Heart left ventricle (tissue), 16 donors: ENCODE results near the gene NRSN1. TPM values are rescaled to one million over a fixed set of nuclear protein-coding genes. Genes with fewer than 3 reads are reported as not detected.

Experiments
- ATAC-seq, 4 donors: fragments of 200-7000 bp; cut with Tn5 transposase; one replicate each; pipeline ENCODE4 v1.9.1; 2020 to 2022; ENCODE audit warnings: moderate library complexity in 4 of 4, mild to moderate bottlenecking in 3 of 4, moderate number of reproducible peaks in 1 of 4
- DNase-seq, 5 donors: peaks; one replicate each; pipeline ENCODE4 v3.0.0-alpha.2; 2020
- H3K27ac ChIP-seq, 12 donors: fragments of 200-600 bp; sonication (generic) in 4 of 12; one replicate each; pipeline versions ENCODE4 v1.5.0 to v1.8.0; 2016 to 2022; ENCODE audit warnings: mild to moderate bottlenecking in 2 of 12
- H3K27me3 ChIP-seq, 9 donors: fragments of 200-600 bp; sonication (generic) in 2 of 9; one replicate each; pipeline versions ENCODE4 v1.5.1 to v1.8.0; 2016 to 2022; ENCODE audit warnings: mild to moderate bottlenecking in 3 of 9
- H3K36me3 ChIP-seq, 9 donors: fragments of 200-600 bp; sonication (generic) in 2 of 9; one replicate each; pipeline versions ENCODE4 v1.5.0 to v1.8.0; 2018 to 2022; ENCODE audit warnings: mild to moderate bottlenecking in 2 of 9
- H3K4me1 ChIP-seq, 12 donors: fragments of 200-600 bp; sonication (generic) in 4 of 12; one replicate each; pipeline versions ENCODE4 v1.5.0 to v1.8.0; 2016 to 2022; ENCODE audit warnings: mild to moderate bottlenecking in 3 of 12
- H3K4me3 ChIP-seq, 12 donors: fragments of 200-600 bp; sonication (generic) in 4 of 12; one replicate each; pipeline versions ENCODE4 v1.5.0 to v1.8.0; 2017 to 2022; ENCODE audit warnings: mild to moderate bottlenecking in 9 of 12, moderate library complexity in 4 of 12
- H3K9me3 ChIP-seq, 12 donors: fragments of 200-600 bp; sonication (generic) in 4 of 12; one replicate each; pipeline versions ENCODE4 v1.5.0 to v1.8.0; 2016 to 2022; ENCODE audit warnings: mild to moderate bottlenecking in 1 of 12
- CTCF ChIP-seq, 12 donors: fragments of 200-600 bp; sonication (generic) in 4 of 12; IDR thresholded peaks; one replicate each; pipeline versions ENCODE4 v1.5.0 to v1.8.0; 2018 to 2022; ENCODE audit warnings: antibody characterized with exemption in 12 of 12, mild to moderate bottlenecking in 5 of 12
- POLR2A ChIP-seq, 2 donors: fragments of 450-650 bp; IDR thresholded peaks; one replicate each; pipeline ENCODE4 v1.6.1; 2017; ENCODE audit warnings: antibody characterized with exemption in 2 of 2, mild to moderate bottlenecking in 2 of 2, moderate library complexity in 2 of 2
- WGBS, 4 donors: extraction: QIAGEN DNeasy Blood & Tissue Kit in 2 of 4; methylation state at CpG; one replicate each; pipeline versions ENCODE4 v1.1.5 to v1.1.7; 2013 to 2018; 5-methylcytosine and 5-hydroxymethylcytosine counted together
- intact Hi-C, 10 donors: fragments of 100-400 bp; cut with DNase I; formaldehyde crosslinking; loops; one replicate each; pipeline versions ENCODE4 v1.11.1 to v1.14.2; 2022
- polyA plus RNA-seq, 2 donors: library from polyadenylated mRNA; stranded (reverse); fragments of 200-250 nt; gene quantifications; one replicate each; pipeline ENCODE4 v1.2.3, GENCODE V29; 2013
- total RNA-seq, 9 donors: library from RNA; depleted of rRNA in 2 of 9; stranded (reverse); fragments of >200 nt in 2 of 9; fragmentation: NEBNext Ultra II Directional in 3 of 9; extraction: Animal tissue kit (Norgen Biotek cat#: 25700) in 3 of 9; gene quantifications; one replicate each; pipeline versions ENCODE4 v1.1.0 to v1.2.4, GENCODE V29; 2016 to 2023
- donor health status: ischemic (EF 13 %, LVEDD 7.1; RV severe dilation, severe dysfunction).
- donor health status: healthy with polysubstance abuse.
- donor health status: DM: no; HTN: yes; CAD: no.
- donor health status: DM: no; HTN: no; CAD: no.
- donor health status: ischemic (EF 25% LVEDD 6.9; RV normal size, moderate dysfunction).
- donor health status: ischemic (EF 25% LVEDD 5.7; RV mildly dilated, moderate dysfunction).
- donor health status: healthy.
- donor health status: DM: yes; HTN: yes; CAD: no.
- donor health status: ischemic (EF 35%, LVEDD 5.7; RV mildly dilated, moderate dysfunction).
- donor health status: nonischemic (EF 11% LVEDD 7.7; RV severe dilation, severe dysfunction).
- donor health status: DM: yes; HTN: yes; CAD: no.
- donor health status: PGD.
- donor health status: ischemic (EF 29% LVEDD 5.4; RV normal size, mild dysfunction).
- donor health status: nonischemic (EF 23%, LVEDD 6.1; RV moderate dilation, normal function).

NRSN1 gene
- total and polyA plus RNA-seq, 11 donors: not detected

- intact Hi-C loops: no loop called here
- Histone ChIP-seq H3K4me1 (no peaks in the 10 kb centered on the region), H3K4me3 (no peak overlapping the region), H3K27me3 (peaks cover 0 to 14% (median 0%) of the 10 kb centered on the region in 9 donors), H3K9me3 (no peaks in the 10 kb centered on the region), H3K27ac (no peak overlapping the region), H3K36me3 (no peaks in the 10 kb centered on the region)
- no peak for DNase-seq
- TF ChIP-seq CTCF (IDR thresholded peaks at IDR 0.05) (no peak), POLR2A (IDR thresholded peaks at IDR 0.05) (no peak)
- ATAC-seq: no peak
Observed at GRCh38 chr6:24187965-24188577, 62.1 kb downstream of the NRSN1 start.

GRCh38 chr6:24188578-24189080, 62.6 kb downstream of the NRSN1 start:
- DNase-seq (no peak), ATAC-seq (no peak)
- TF ChIP-seq POLR2A (IDR thresholded peaks at IDR 0.05) (no peak), CTCF (IDR thresholded peaks at IDR 0.05) (no peak)
- WGBS, 4 donors: 71 to 80% (median 73%) methylated on average over 8 of the region's 8 CpGs
- Histone ChIP-seq H3K4me1 (no peaks in the 10 kb centered on the region), H3K27ac (no peak overlapping the region), H3K4me3 (no peak overlapping the region), H3K9me3 (no peaks in the 10 kb centered on the region), H3K27me3 (peaks cover 0 to 14% (median 0%) of the 10 kb centered on the region in 9 donors), H3K36me3 (no peaks in the 10 kb centered on the region)
- intact Hi-C loops: no loop called here

- ATAC-seq (no peak), DNase-seq (no peak)
- Histone ChIP-seq H3K27ac (no peak overlapping the region), H3K36me3 (no peaks in the 10 kb centered on the region), H3K27me3 (peaks cover 0 to 14% (median 0%) of the 10 kb centered on the region in 9 donors), H3K4me1 (no peaks in the 10 kb centered on the region), H3K9me3 (no peaks in the 10 kb centered on the region), H3K4me3 (no peak overlapping the region)
- WGBS, 4 donors: 40 to 47% (median 45%) methylated on average over 2 of the region's 2 CpGs
- intact Hi-C loops: no loop called here
- TF ChIP-seq POLR2A (IDR thresholded peaks at IDR 0.05) (no peak), CTCF (IDR thresholded peaks at IDR 0.05) (no peak)
Observed at GRCh38 chr6:24191346-24191745, 65.3 kb downstream of the NRSN1 start.

- intact Hi-C loops: no loop called here
- no peaks in the 10 kb centered on the region for H3K9me3 ChIP-seq
- DNase-seq (no peak), ATAC-seq (no peak)
- no peaks in the 10 kb centered on the region for H3K4me1 ChIP-seq
- no peaks in the 10 kb centered on the region for H3K36me3 ChIP-seq
- H3K27me3 ChIP-seq: peaks cover 0 to 16% (median 0%) of the 10 kb centered on the region in 9 donors
- TF ChIP-seq POLR2A (IDR thresholded peaks at IDR 0.05) (no peak), CTCF (IDR thresholded peaks at IDR 0.05) (no peak)
- no peak overlapping the region for H3K27ac ChIP-seq
- no peak overlapping the region for H3K4me3 ChIP-seq
Observed at GRCh38 chr6:24193364-24193763, 67.3 kb downstream of the NRSN1 start.
